Sigmoid colon (tissue), 7 donors: ENCODE data around the gene ACRBP. TPM values are rescaled to one million over a fixed set of nuclear protein-coding genes. Genes with fewer than 3 reads are reported as not detected.
"Not testable (repeated sequence)": the region's sequence is repeated elsewhere in the genome, so short reads cannot be mapped to it uniquely, and the experiment has no call there.

Experiments
- DNase-seq: peaks from one replicate; pipeline ENCODE4 v3.0.0-alpha.2; 2019
- H3K27ac ChIP-seq, 4 donors: fragments of 200-600 bp; sonication (generic); one replicate each; pipeline ENCODE4 v1.5.1; 2016 to 2019; ENCODE audit warnings: mild to moderate bottlenecking in 1 of 4
- H3K27me3 ChIP-seq, 3 donors: fragments of 200-600 bp; sonication (generic); one replicate each; pipeline ENCODE4 v1.5.1; 2019; ENCODE audit warnings: mild to moderate bottlenecking in 1 of 3
- H3K36me3 ChIP-seq, 4 donors: fragments of 200-600 bp; sonication (generic); one replicate each; pipeline ENCODE4 v1.5.1; 2016 to 2019
- H3K4me1 ChIP-seq, 4 donors: fragments of 200-600 bp; sonication (generic); one replicate each; pipeline ENCODE4 v1.5.1; 2017 to 2019
- H3K4me3 ChIP-seq, 4 donors: fragments of 200-600 bp; sonication (generic); one replicate each; pipeline ENCODE4 v1.5.1; 2017 to 2019; ENCODE audit warnings: mild to moderate bottlenecking in 2 of 4, moderate library complexity in 1 of 4
- H3K9me3 ChIP-seq, 4 donors: fragments of 200-600 bp in 3 of 4; sonication (generic) in 3 of 4; one replicate each; pipeline versions ENCODE4 v1.5.1 to v1.6.1; 2013 to 2019
- CTCF ChIP-seq, 4 experiments: fragments of 450-650 bp in 3 of 4; fragments of 200-600 bp in 1 of 4; IDR thresholded peaks; one replicate each; pipeline ENCODE4 v1.5.1; 2016 to 2019; ENCODE audit warnings: antibody characterized with exemption in 4 of 4, mild to moderate bottlenecking in 3 of 4, moderate library complexity in 2 of 4
- EP300 ChIP-seq, 4 donors: sonication (generic); formaldehyde crosslinking; IDR thresholded peaks; one replicate each; pipeline ENCODE4 v1.6.1; 2017; ENCODE audit warnings: antibody characterized with exemption in 4 of 4
- POLR2A ChIP-seq, 2 donors: fragments of 450-650 bp; IDR thresholded peaks; one replicate each; pipeline ENCODE4 v1.6.1; 2016; ENCODE audit warnings: antibody characterized with exemption in 2 of 2, mild to moderate bottlenecking in 2 of 2, moderate library complexity in 2 of 2
- POLR2AphosphoS5 ChIP-seq, 4 donors: sonication (generic); formaldehyde crosslinking; IDR thresholded peaks; one replicate each; pipeline ENCODE4 v1.6.1; 2017; ENCODE audit warnings: antibody characterized with exemption in 4 of 4
- WGBS, 2 donors: extraction: QIAGEN DNeasy Blood & Tissue Kit; methylation state at CpG; one replicate each; pipeline ENCODE4 v1.1.7; 2013; 5-methylcytosine and 5-hydroxymethylcytosine counted together
- intact Hi-C: fragments of 100-400 bp; cut with DNase I; formaldehyde crosslinking; loops from one replicate; pipeline ENCODE4 v1.15.1; 2023
- polyA plus RNA-seq, 3 donors: library from polyadenylated mRNA; stranded (reverse); fragments of 200-250 nt; gene quantifications; one replicate each; pipeline ENCODE4 v1.2.3, GENCODE V29; 2013
- total RNA-seq, 4 donors: library from RNA; depleted of rRNA; stranded (reverse); fragments of >200 nt; gene quantifications; one replicate each; pipeline ENCODE4 v1.1.0, GENCODE V29; 2016
- donor health status: healthy with polysubstance abuse.
- donor health status: Bipolar disorder and iron deficiency.
- donor health status: healthy.

Gene ACRBP
- total and polyA plus RNA-seq, 7 donors, result 1.2 to 3.9 (median 2.1) TPM; not detected in 1

- peaks cover 0 to 51% (median 43%) of the 10 kb centered on the region in 4 donors for H3K4me1 ChIP-seq
Measured at GRCh38 chr12:6603095-6603567, 44.1 kb downstream of the ACRBP start.

DNA sequence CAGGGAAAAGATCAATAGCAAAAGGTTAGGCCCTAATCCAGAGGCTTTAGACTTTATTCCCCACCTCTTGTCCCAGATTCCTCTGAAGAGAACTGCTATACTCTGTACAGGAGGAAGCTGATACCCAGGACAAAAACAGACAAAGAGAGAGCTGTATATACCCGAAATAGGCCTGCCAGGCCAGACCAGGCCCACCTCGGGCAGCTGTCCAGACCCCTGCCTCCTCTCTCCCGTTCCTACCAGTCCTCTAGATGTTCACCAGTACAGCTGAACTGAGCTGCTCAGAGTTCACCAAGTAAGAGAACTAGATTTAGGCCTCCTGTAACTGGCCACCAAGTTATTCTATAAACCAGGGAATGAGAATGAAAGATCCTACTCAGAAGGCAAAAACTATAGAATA lies 44.7 kb downstream of the ACRBP start:
- Histone ChIP-seq H3K9me3 (no peaks in the 10 kb centered on the region), H3K4me1 (peaks cover 0 to 45% (median 39%) of the 10 kb centered on the region in 4 donors), H3K27me3 (no peaks in the 10 kb centered on the region), H3K4me3 (no peak overlapping the region), H3K27ac (peak overlapping the region; percentile 92 to 100 (median 98)), H3K36me3 (peaks cover 45 to 55% (median 49%) of the 10 kb centered on the region in 4 donors)
- no peak for DNase-seq
- 79 to 80% methylated on average over 3 of the region's 3 CpGs for WGBS, 2 donors
- no peak for TF ChIP-seq EP300 (IDR thresholded peaks at IDR 0.05)
- no peak for TF ChIP-seq POLR2A (IDR thresholded peaks at IDR 0.05)
- TF ChIP-seq CTCF (IDR thresholded peaks at IDR 0.05), result no peak
- TF ChIP-seq POLR2AphosphoS5 (IDR thresholded peaks at IDR 0.05), result no peak
- intact Hi-C loops, result no loop called here

More at GRCh38 chr12:6603095-6603567, 44.1 kb downstream of the ACRBP start:
- TF ChIP-seq CTCF (IDR thresholded peaks at IDR 0.05), result no peak
- no peak for TF ChIP-seq POLR2AphosphoS5 (IDR thresholded peaks at IDR 0.05)
- no peak for TF ChIP-seq POLR2A (IDR thresholded peaks at IDR 0.05)
- TF ChIP-seq EP300 (IDR thresholded peaks at IDR 0.05), result no peak
- H3K36me3 ChIP-seq, result peaks cover 39 to 49% (median 43%) of the 10 kb centered on the region in 4 donors
- WGBS, 2 donors, result 11 to 27% methylated on average over 6 of the region's 6 CpGs
- DNase-seq, result peak; percentile 79
- H3K9me3 ChIP-seq, result no peaks in the 10 kb centered on the region
- peak overlapping the region; percentile 92 to 100 (median 98) for H3K27ac ChIP-seq
- intact Hi-C loops, result no loop called here
- peak overlapping the region; percentile 2 to 97 (median 46) for H3K4me3 ChIP-seq
- no peaks in the 10 kb centered on the region for H3K27me3 ChIP-seq

GRCh38 chr12:6595673-6596072 lies 51.6 kb downstream of the ACRBP start:
- H3K27ac ChIP-seq, H3K27me3 ChIP-seq, H3K4me3 ChIP-seq, DNase-seq, H3K9me3 ChIP-seq, intact Hi-C loops, H3K4me1 ChIP-seq: not testable (repeated sequence)
- 83 to 87% methylated on average over 10 of the region's 10 CpGs for WGBS, 2 donors
- H3K36me3 ChIP-seq, result peaks cover 91 to 100% (median 98%) of the 10 kb centered on the region in 4 donors

DNA sequence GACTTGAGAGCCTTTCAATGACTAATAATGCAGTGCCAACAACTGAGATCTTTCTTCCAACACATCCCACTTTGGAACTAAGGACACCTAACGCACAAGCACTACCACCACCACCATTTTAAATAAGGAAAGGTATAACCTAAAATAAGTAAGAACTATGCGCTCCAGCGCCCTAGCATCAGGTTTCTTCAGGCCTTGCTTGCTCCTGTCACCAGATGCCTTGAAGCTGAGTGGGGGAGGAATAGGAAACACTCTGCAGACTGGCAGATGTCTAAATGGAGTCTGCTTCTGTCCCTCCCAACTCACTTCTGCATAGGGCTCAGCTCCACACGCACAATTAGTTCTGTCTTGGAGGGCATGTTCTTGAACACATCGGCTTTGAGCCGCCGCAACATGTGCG lies 55.1 kb downstream of the ACRBP start:
- 96 to 97% methylated on average over 8 of the region's 8 CpGs for WGBS, 2 donors
- peaks cover 76 to 100% (median 94%) of the 10 kb centered on the region in 4 donors for H3K36me3 ChIP-seq
- H3K4me3 ChIP-seq, result no peak overlapping the region
- no peaks in the 10 kb centered on the region for H3K4me1 ChIP-seq
- no peak overlapping the region for H3K27ac ChIP-seq
- TF ChIP-seq EP300 (IDR thresholded peaks at IDR 0.05), result no peak
- TF ChIP-seq CTCF (IDR thresholded peaks at IDR 0.05), result no peak
- TF ChIP-seq POLR2A (IDR thresholded peaks at IDR 0.05), result no peak
- TF ChIP-seq POLR2AphosphoS5 (IDR thresholded peaks at IDR 0.05), result no peak
- no peak for DNase-seq
- no peaks in the 10 kb centered on the region for H3K9me3 ChIP-seq
- no peaks in the 10 kb centered on the region for H3K27me3 ChIP-seq
- intact Hi-C loops, result no loop called here

Other genes with a start within 250 kb of the ACRBP start
- under 1 TPM in 1 of 4 donors, not detected in 3; 0.81 TPM for gene CD27, start 202.5 kb downstream of the ACRBP start, total RNA-seq
- gene CD27, start 202.5 kb downstream of the ACRBP start, polyA plus RNA-seq, result 10 to 100 TPM in 1 of 3 donors, 1 to 10 TPM in 1, under 1 TPM in 1; 0.60 to 29.0 (median 2.3) TPM
- gene TAPBPL, start 195.4 kb downstream of the ACRBP start, total RNA-seq, result 10 to 100 TPM; 20.2 to 27.5 (median 26.9) TPM
- gene TAPBPL, start 195.4 kb downstream of the ACRBP start, polyA plus RNA-seq, result 10 to 100 TPM; 14.4 to 36.0 (median 17.1) TPM
- 10 to 100 TPM; 11.5 to 44.0 (median 17.2) TPM for gene VAMP1, start 176.8 kb downstream of the ACRBP start, total RNA-seq
- 10 to 100 TPM in 1 of 3 donors, 1 to 10 TPM in 2; 2.3 to 12.8 (median 3.0) TPM for gene VAMP1, start 176.8 kb downstream of the ACRBP start, polyA plus RNA-seq
- gene MRPL51, start 154.2 kb downstream of the ACRBP start, total RNA-seq, result 100 to 1,000 TPM in 2 of 4 donors, 10 to 100 TPM in 2; 52.9 to 113 (median 92.1) TPM
- 100 to 1,000 TPM; 119 to 142 (median 135) TPM for gene MRPL51, start 154.2 kb downstream of the ACRBP start, polyA plus RNA-seq
- gene NCAPD2, start 153.3 kb downstream of the ACRBP start, total RNA-seq, result 10 to 100 TPM; 11.8 to 89.5 (median 12.6) TPM
- gene NCAPD2, start 153.3 kb downstream of the ACRBP start, polyA plus RNA-seq, result 10 to 100 TPM in 2 of 3 donors, 1 to 10 TPM in 1; 9.0 to 35.8 (median 13.6) TPM
- gene GAPDH, start 112.9 kb downstream of the ACRBP start, total RNA-seq, result 1,000 to 10,000 TPM; 1,653 to 2,501 (median 2,098) TPM
- 1,000 to 10,000 TPM; 2,564 to 3,219 (median 3,101) TPM for gene GAPDH, start 112.9 kb downstream of the ACRBP start, polyA plus RNA-seq
- gene IFFO1, start 91.4 kb downstream of the ACRBP start, total RNA-seq, result 10 to 100 TPM; 15.3 to 34.3 (median 22.7) TPM
- gene IFFO1, start 91.4 kb downstream of the ACRBP start, polyA plus RNA-seq, result 10 to 100 TPM in 1 of 3 donors, 1 to 10 TPM in 2; 1.8 to 14.0 (median 4.2) TPM
- 10 to 100 TPM in 3 of 4 donors, 1 to 10 TPM in 1; 6.1 to 30.1 (median 23.2) TPM for gene NOP2, start 79.1 kb downstream of the ACRBP start, total RNA-seq
- 10 to 100 TPM in 1 of 3 donors, 1 to 10 TPM in 2; 6.2 to 39.2 (median 7.8) TPM for gene NOP2, start 79.1 kb downstream of the ACRBP start, polyA plus RNA-seq
- 100 to 1,000 TPM; 204 to 254 (median 217) TPM for gene CHD4, start 40.1 kb downstream of the ACRBP start, total RNA-seq
- 100 to 1,000 TPM in 1 of 3 donors, 10 to 100 TPM in 2; 49.2 to 113 (median 53.6) TPM for gene CHD4, start 40.1 kb downstream of the ACRBP start, polyA plus RNA-seq
- 1 to 10 TPM in 2 of 4 donors, under 1 TPM in 2; 0.27 to 1.5 (median 0.67) TPM for gene LPAR5, start 11.5 kb downstream of the ACRBP start, total RNA-seq
- 10 to 100 TPM in 1 of 3 donors, 1 to 10 TPM in 2; 4.2 to 16.5 (median 6.0) TPM for gene LPAR5, start 11.5 kb downstream of the ACRBP start, polyA plus RNA-seq
- gene ING4, start 15.7 kb upstream of the ACRBP start, total RNA-seq, result 10 to 100 TPM; 52.8 to 85.9 (median 63.4) TPM
- 10 to 100 TPM; 37.8 to 59.5 (median 42.5) TPM for gene ING4, start 15.7 kb upstream of the ACRBP start, polyA plus RNA-seq
- 10 to 100 TPM; 24.0 to 32.6 (median 28.7) TPM for gene ZNF384, start 41.9 kb upstream of the ACRBP start, total RNA-seq
- 10 to 100 TPM; 22.7 to 40.3 (median 30.0) TPM for gene ZNF384, start 41.9 kb upstream of the ACRBP start, polyA plus RNA-seq
- gene PIANP, start 53.4 kb upstream of the ACRBP start, total RNA-seq, result under 1 TPM; 0.27 to 0.55 (median 0.43) TPM
- 1 to 10 TPM in 2 of 3 donors, under 1 TPM in 1; 0.46 to 2.0 (median 1.2) TPM for gene PIANP, start 53.4 kb upstream of the ACRBP start, polyA plus RNA-seq
- 10 to 100 TPM; 51.3 to 69.3 (median 60.1) TPM for gene COPS7A, start 76.6 kb upstream of the ACRBP start, total RNA-seq
- gene COPS7A, start 76.6 kb upstream of the ACRBP start, polyA plus RNA-seq, result 10 to 100 TPM; 48.6 to 52.5 (median 52.3) TPM
- gene MLF2, start 105.7 kb upstream of the ACRBP start, total RNA-seq, result 100 to 1,000 TPM; 148 to 163 (median 159) TPM
- 100 to 1,000 TPM; 157 to 220 (median 178) TPM for gene MLF2, start 105.7 kb upstream of the ACRBP start, polyA plus RNA-seq
- 100 to 1,000 TPM; 196 to 392 (median 255) TPM for gene PTMS, start 118.9 kb upstream of the ACRBP start, total RNA-seq
- gene PTMS, start 118.9 kb upstream of the ACRBP start, polyA plus RNA-seq, result 100 to 1,000 TPM in 2 of 3 donors, 10 to 100 TPM in 1; 93.2 to 198 (median 174) TPM
- 1 to 10 TPM; 1.4 to 6.9 (median 3.0) TPM for gene LAG3, start 125.1 kb upstream of the ACRBP start, total RNA-seq
- 1 to 10 TPM in 2 of 3 donors, under 1 TPM in 1; 0.60 to 4.2 (median 1.4) TPM for gene LAG3, start 125.1 kb upstream of the ACRBP start, polyA plus RNA-seq
- gene CD4, start 142.1 kb upstream of the ACRBP start, total RNA-seq, result 10 to 100 TPM in 3 of 4 donors, 1 to 10 TPM in 1; 2.5 to 12.8 (median 11.5) TPM
- 10 to 100 TPM in 2 of 3 donors, 1 to 10 TPM in 1; 4.8 to 29.7 (median 26.6) TPM for gene CD4, start 142.1 kb upstream of the ACRBP start, polyA plus RNA-seq
- 10 to 100 TPM in 2 of 4 donors, 1 to 10 TPM in 2; 6.4 to 16.1 (median 10.2) TPM for gene GPR162, start 174.4 kb upstream of the ACRBP start, total RNA-seq
- 1 to 10 TPM; 1.2 to 7.6 (median 1.8) TPM for gene GPR162, start 174.4 kb upstream of the ACRBP start, polyA plus RNA-seq
- gene P3H3, start 181.0 kb upstream of the ACRBP start, total RNA-seq, result 10 to 100 TPM; 16.4 to 69.8 (median 20.5) TPM
- 1 to 10 TPM in 2 of 3 donors, under 1 TPM in 1; 0.60 to 6.0 (median 1.2) TPM for gene P3H3, start 181.0 kb upstream of the ACRBP start, polyA plus RNA-seq
- gene GNB3, start 193.5 kb upstream of the ACRBP start, total RNA-seq, result 1 to 10 TPM in 3 of 4 donors, under 1 TPM in 1; 0.36 to 8.9 (median 2.2) TPM
- 1 to 10 TPM in 2 of 3 donors, under 1 TPM in 1; 0.46 to 1.2 (median 1.1) TPM for gene GNB3, start 193.5 kb upstream of the ACRBP start, polyA plus RNA-seq
- 1 to 10 TPM in 1 of 4 donors, under 1 TPM in 3; 0.33 to 2.8 (median 0.45) TPM for gene CDCA3, start 203.9 kb upstream of the ACRBP start, total RNA-seq
- 10 to 100 TPM in 1 of 3 donors, 1 to 10 TPM in 2; 4.8 to 31.2 (median 8.6) TPM for gene CDCA3, start 203.9 kb upstream of the ACRBP start, polyA plus RNA-seq
- 10 to 100 TPM; 37.1 to 44.7 (median 41.5) TPM for gene USP5, start 204.7 kb upstream of the ACRBP start, total RNA-seq
- 10 to 100 TPM; 25.4 to 51.5 (median 26.4) TPM for gene USP5, start 204.7 kb upstream of the ACRBP start, polyA plus RNA-seq
- 100 to 1,000 TPM; 194 to 345 (median 299) TPM for gene TPI1, start 220.1 kb upstream of the ACRBP start, total RNA-seq
- gene TPI1, start 220.1 kb upstream of the ACRBP start, polyA plus RNA-seq, result 100 to 1,000 TPM; 808 to 994 (median 968) TPM
- gene SPSB2, start 225.9 kb upstream of the ACRBP start, total RNA-seq, result 10 to 100 TPM in 1 of 4 donors, 1 to 10 TPM in 3; 4.6 to 10.5 (median 8.2) TPM
- gene SPSB2, start 225.9 kb upstream of the ACRBP start, polyA plus RNA-seq, result 10 to 100 TPM; 13.4 to 17.4 (median 13.5) TPM